Measurements from ENCODE around the gene ARCN1.

DNA sequence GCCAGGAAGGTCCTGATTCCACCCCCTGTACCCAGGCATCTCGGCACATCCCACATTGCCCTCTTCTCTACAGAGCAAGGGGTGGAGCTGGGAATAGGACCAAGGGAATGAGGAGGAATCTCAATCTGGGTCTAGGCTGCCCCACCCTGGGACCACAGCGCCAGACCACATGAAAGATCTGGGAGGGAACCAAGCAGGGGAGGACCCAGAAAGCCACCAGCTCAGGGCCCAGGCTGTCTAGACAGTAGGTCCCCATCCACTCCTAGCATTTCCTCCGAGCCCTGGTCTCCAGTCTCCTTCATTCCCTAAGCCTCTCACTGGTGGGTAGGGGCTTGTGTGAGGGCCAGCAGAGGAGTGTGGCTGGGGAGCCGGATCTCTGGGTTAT lies 46.8 kb downstream of the ARCN1 start:
- TF ChIP-seq, protein P1, sequence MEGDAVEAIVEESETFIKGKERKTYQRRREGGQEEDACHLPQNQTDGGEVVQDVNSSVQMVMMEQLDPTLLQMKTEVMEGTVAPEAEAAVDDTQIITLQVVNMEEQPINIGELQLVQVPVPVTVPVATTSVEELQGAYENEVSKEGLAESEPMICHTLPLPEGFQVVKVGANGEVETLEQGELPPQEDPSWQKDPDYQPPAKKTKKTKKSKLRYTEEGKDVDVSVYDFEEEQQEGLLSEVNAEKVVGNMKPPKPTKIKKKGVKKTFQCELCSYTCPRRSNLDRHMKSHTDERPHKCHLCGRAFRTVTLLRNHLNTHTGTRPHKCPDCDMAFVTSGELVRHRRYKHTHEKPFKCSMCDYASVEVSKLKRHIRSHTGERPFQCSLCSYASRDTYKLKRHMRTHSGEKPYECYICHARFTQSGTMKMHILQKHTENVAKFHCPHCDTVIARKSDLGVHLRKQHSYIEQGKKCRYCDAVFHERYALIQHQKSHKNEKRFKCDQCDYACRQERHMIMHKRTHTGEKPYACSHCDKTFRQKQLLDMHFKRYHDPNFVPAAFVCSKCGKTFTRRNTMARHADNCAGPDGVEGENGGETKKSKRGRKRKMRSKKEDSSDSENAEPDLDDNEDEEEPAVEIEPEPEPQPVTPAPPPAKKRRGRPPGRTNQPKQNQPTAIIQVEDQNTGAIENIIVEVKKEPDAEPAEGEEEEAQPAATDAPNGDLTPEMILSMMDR (IDR thresholded peaks at IDR 0.05), result no peak
- no peak for TF ChIP-seq POLR2A (IDR thresholded peaks at IDR 0.05)
